ENCODE measurements around the gene KIF5A. TPM values are rescaled to one million over a fixed set of nuclear protein-coding genes. Genes with fewer than 3 reads are reported as not detected.
"Not testable (repeated sequence)": the region's sequence is repeated elsewhere in the genome, so short reads cannot be mapped to it uniquely, and the experiment has no call there.

Gene KIF5A
- total and polyA plus RNA-seq, 5 donors: 0.09 to 0.31 (median 0.20) TPM

GRCh38 chr12:57618431-57618830 lies 68.6 kb downstream of the KIF5A start:
- DNase-seq; H3K27me3 ChIP-seq (ENCODE audit: control insufficient read depth, insufficient read depth); H3K4me1 ChIP-seq (ENCODE audit: control insufficient read depth, insufficient read depth, low read length); H3K9me3 ChIP-seq (ENCODE audit: control insufficient read depth, low read length); ATAC-seq; H3K4me3 ChIP-seq (ENCODE audit: low read length); intact Hi-C loops (cut with DNase I); H3K27ac ChIP-seq (ENCODE audit: low read length): not testable (repeated sequence)
- 89% methylated on average over 6 of the region's 6 CpGs for WGBS

GRCh38 chr12:57618966-57619433 lies 69.2 kb downstream of the KIF5A start:
- Histone ChIP-seq H3K4me1 (ENCODE audit: control insufficient read depth, insufficient read depth, low read length) (no peaks in the 10 kb centered on the region), H3K9me3 (ENCODE audit: control insufficient read depth, low read length) (no peaks in the 10 kb centered on the region), H3K27me3 (ENCODE audit: control insufficient read depth, insufficient read depth) (no peaks in the 10 kb centered on the region), H3K27ac (ENCODE audit: low read length) (peak overlapping the region; percentile 37), H3K4me3 (ENCODE audit: low read length) (no peak overlapping the region)
- intact Hi-C loops (cut with DNase I): no loop called here
- no peak for DNase-seq
- ATAC-seq: no peak
- WGBS: 59% methylated on average over 16 of the region's 16 CpGs

- Histone ChIP-seq H3K4me1 (ENCODE audit: control insufficient read depth, insufficient read depth, low read length) (no peaks in the 10 kb centered on the region), H3K27me3 (ENCODE audit: control insufficient read depth, insufficient read depth) (no peaks in the 10 kb centered on the region), H3K9me3 (ENCODE audit: control insufficient read depth, low read length) (no peaks in the 10 kb centered on the region), H3K27ac (ENCODE audit: low read length) (no peak overlapping the region), H3K4me3 (ENCODE audit: low read length) (peak overlapping the region; percentile 12)
- 41% methylated on average over 46 of the region's 46 CpGs for whole genome bisulfite sequencing
- DNase-seq: peak in 2 of 3 donors; percentile 68 to 75
- peak in 1 of 2 donors; percentile 47 for ATAC-seq
- intact Hi-C loops (cut with DNase I): loop anchor here in 3 of 4 donors (2.0 to 10.0 kb wide), 3 partner anchors 35 to 155 kb away; no protein-coding TSS in a partner anchor
Observed at GRCh38 chr12:57619434-57620244, 69.8 kb downstream of the KIF5A start.

DNA sequence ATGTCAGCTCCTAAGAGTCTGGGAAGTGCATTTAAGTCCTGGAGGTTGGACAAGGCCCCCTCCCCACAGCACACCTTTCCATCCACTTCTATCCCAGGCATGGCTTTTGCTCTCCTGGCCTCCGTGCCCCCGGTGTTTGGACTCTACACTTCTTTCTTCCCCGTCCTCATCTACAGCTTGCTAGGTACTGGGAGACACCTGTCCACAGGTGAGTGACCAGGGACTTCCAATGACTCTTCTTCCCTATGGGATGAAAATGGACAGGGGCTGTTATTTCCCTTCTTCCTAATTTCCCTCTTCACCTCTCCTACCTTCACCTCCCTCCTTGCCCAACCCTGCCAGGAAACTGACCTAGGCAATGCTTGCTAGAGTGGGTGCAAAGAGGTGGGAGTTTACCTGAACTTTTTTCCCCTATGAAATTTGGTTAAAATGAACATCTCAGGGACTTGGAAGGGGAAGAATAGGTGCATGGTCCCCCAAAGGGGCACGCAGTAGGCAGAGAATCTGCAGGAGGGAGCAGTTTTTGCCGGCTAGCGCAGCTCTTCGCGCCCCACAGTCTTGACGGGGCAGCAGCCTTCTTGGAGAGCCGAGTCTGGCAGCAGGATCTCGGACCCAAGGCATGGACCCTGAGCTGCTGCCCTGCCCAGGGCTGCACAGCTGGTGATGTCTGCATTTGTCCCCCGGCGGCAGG lies 70.5 kb downstream of the KIF5A start:
- Histone ChIP-seq H3K4me1 (ENCODE audit: control insufficient read depth, insufficient read depth, low read length) (no peaks in the 10 kb centered on the region), H3K27me3 (ENCODE audit: control insufficient read depth, insufficient read depth) (no peaks in the 10 kb centered on the region), H3K4me3 (ENCODE audit: low read length) (peak overlapping the region; percentile 12), H3K9me3 (ENCODE audit: control insufficient read depth, low read length) (no peaks in the 10 kb centered on the region), H3K27ac (ENCODE audit: low read length) (no peak overlapping the region)
- no peak for ATAC-seq
- intact Hi-C loops (cut with DNase I): loop anchor here in 3 of 4 donors (2.0 to 10.0 kb wide), 3 partner anchors 36 to 156 kb away; no protein-coding TSS in a partner anchor
- no peak for DNase-seq
- WGBS: 43% methylated on average over 13 of the region's 13 CpGs

- peak in 2 of 3 donors; percentile 62 to 69 for DNase-seq
- WGBS: 4% methylated on average over 42 of the region's 42 CpGs
- Histone ChIP-seq H3K27me3 (ENCODE audit: control insufficient read depth, insufficient read depth) (no peaks in the 10 kb centered on the region), H3K9me3 (ENCODE audit: control insufficient read depth, low read length) (no peaks in the 10 kb centered on the region), H3K4me1 (ENCODE audit: control insufficient read depth, insufficient read depth, low read length) (no peaks in the 10 kb centered on the region), H3K27ac (ENCODE audit: low read length) (no peak overlapping the region), H3K4me3 (ENCODE audit: low read length) (peak overlapping the region; percentile 12)
- intact Hi-C loops (cut with DNase I): loop anchor here in 3 of 4 donors (2.0 to 10.0 kb wide), 3 partner anchors 36 to 156 kb away; no protein-coding TSS in a partner anchor
- ATAC-seq: peak in 1 of 2 donors; percentile 10
Observed at GRCh38 chr12:57620936-57621496, 71.2 kb downstream of the KIF5A start.

GRCh38 chr12:57621497-57622292 lies 71.9 kb downstream of the KIF5A start:
- intact Hi-C loops (cut with DNase I): loop anchor here (1.0 to 10.0 kb wide), 4 partner anchors 37 to 157 kb away; no protein-coding TSS in a partner anchor
- WGBS: 1% methylated on average over 49 of the region's 49 CpGs
- H3K9me3 ChIP-seq (ENCODE audit: control insufficient read depth, low read length): no peaks in the 10 kb centered on the region
- H3K4me3 ChIP-seq (ENCODE audit: low read length): peak overlapping the region; percentile 8
- no peak overlapping the region for H3K27ac ChIP-seq (ENCODE audit: low read length)
- peak; percentile 74 to 78 for ATAC-seq
- no peaks in the 10 kb centered on the region for H3K27me3 ChIP-seq (ENCODE audit: control insufficient read depth, insufficient read depth)
- H3K4me1 ChIP-seq (ENCODE audit: control insufficient read depth, insufficient read depth, low read length): no peaks in the 10 kb centered on the region
- peak; percentile 57 to 88 (median 88) for DNase-seq

DNA sequence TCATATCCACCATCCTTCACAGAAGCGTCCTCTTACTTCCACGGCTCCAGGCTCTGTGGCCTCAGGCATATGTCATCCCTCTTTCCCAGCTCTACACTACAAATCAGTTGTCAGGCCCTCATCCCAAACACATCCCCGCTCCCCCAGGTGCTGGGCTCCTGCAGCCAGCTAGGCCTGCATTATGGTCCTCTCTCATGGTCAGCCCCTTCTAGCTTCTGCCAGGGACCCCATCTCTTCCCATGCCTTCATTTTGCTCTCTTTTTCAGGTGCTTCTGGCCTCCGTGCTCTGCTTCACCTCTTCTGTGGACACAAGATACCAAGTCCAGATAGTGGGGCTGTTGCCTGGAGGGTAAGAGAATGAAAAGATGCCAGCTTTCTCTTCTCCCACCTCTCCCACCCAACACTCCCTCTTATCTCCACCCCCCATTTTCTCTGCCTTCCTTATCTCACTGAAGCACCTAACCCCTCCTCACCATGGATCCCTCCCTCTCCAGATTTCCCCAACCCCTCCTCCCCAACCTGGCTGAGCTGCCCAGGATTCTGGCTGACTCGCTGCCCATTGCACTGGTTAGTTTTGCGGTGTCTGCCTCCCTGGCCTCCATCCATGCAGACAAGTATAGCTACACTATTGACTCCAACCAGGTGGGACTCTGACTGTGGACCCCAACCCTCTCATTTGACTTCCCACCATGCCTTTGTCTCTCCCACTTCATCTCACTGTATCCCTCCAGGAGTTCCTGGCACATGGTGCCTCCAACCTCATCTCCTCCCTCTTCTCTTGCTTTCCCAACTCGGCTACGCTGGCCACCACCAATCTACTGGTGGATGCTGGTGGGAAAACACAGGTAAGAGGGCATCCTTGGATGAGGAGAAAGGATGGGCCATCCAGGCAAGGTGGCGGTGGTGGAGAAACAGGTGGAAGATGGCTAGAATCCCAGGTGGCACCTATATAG lies 72.7 kb downstream of the KIF5A start:
- ATAC-seq (no peak), DNase-seq (no peak)
- Histone ChIP-seq H3K27me3 (ENCODE audit: control insufficient read depth, insufficient read depth) (no peaks in the 10 kb centered on the region), H3K9me3 (ENCODE audit: control insufficient read depth, low read length) (no peaks in the 10 kb centered on the region), H3K4me3 (ENCODE audit: low read length) (no peak overlapping the region), H3K27ac (ENCODE audit: low read length) (no peak overlapping the region), H3K4me1 (ENCODE audit: control insufficient read depth, insufficient read depth, low read length) (no peaks in the 10 kb centered on the region)
- intact Hi-C loops (cut with DNase I): loop anchor here (1.0 to 10.0 kb wide), 3 partner anchors 39 to 158 kb away; no protein-coding TSS in a partner anchor
- 89% methylated on average over 9 of the region's 9 CpGs for WGBS

DNA sequence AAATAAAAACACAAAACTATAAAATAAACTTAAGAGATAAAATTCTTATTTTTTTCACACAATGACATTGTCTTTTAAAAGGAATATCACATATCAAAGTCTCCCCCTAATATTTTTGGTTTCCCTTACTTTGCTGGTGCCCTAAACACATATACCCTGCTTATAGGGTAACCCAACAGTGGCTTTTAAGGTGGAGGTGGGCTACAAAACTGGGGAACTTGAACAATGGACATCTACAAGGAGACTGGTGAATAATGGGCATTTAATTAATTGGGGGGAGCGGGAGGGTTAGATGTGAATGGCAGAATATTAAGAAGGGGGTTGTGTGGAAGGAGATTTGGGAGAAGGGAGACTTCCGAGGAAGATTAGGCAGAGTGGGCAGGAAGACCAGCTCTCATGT lies 73.5 kb downstream of the KIF5A start:
- H3K9me3 ChIP-seq (ENCODE audit: control insufficient read depth, low read length): no peaks in the 10 kb centered on the region
- no peak for ATAC-seq
- no peaks in the 10 kb centered on the region for H3K4me1 ChIP-seq (ENCODE audit: control insufficient read depth, insufficient read depth, low read length)
- no peaks in the 10 kb centered on the region for H3K27me3 ChIP-seq (ENCODE audit: control insufficient read depth, insufficient read depth)
- no peak overlapping the region for H3K4me3 ChIP-seq (ENCODE audit: low read length)
- no peak for DNase-seq
- H3K27ac ChIP-seq (ENCODE audit: low read length): no peak overlapping the region
- WGBS: 89% methylated on average over 2 of the region's 2 CpGs
- intact Hi-C loops (cut with DNase I): loop anchor here in 3 of 4 donors (5.0 to 10.0 kb wide), 2 partner anchors 41 to 159 kb away; no protein-coding TSS in a partner anchor

DNA sequence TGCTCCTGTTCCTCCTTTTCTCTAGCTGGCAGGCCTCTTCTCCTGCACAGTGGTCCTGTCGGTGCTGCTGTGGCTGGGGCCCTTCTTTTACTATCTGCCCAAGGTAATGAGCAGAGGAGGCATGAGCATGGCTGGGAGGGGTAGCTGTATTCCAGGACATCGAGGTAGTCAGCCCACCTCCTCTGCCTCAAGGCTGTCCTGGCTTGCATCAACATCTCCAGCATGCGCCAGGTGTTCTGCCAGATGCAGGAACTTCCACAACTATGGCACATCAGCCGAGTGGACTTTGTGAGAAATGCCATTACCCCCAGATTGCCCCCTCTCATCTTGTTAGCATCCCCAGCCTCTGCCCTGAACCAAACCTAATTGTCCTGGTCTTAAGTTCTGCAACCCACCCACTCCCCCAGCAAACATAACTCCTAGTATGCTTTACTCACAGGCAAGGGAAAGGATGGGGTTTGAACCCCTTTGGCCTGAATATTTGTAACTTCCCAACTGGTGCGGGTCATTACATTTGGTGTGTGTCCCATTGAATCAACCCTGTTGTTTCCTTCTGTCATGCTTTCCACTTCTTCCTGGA lies 74.1 kb downstream of the KIF5A start:
- Histone ChIP-seq H3K9me3 (ENCODE audit: control insufficient read depth, low read length) (no peaks in the 10 kb centered on the region), H3K27me3 (ENCODE audit: control insufficient read depth, insufficient read depth) (no peaks in the 10 kb centered on the region), H3K4me3 (ENCODE audit: low read length) (no peak overlapping the region), H3K27ac (ENCODE audit: low read length) (no peak overlapping the region), H3K4me1 (ENCODE audit: control insufficient read depth, insufficient read depth, low read length) (no peaks in the 10 kb centered on the region)
- no peak for DNase-seq
- intact Hi-C loops (cut with DNase I): loop anchor here in 3 of 4 donors (5.0 to 10.0 kb wide), 2 partner anchors 42 to 159 kb away; no protein-coding TSS in a partner anchor
- ATAC-seq: no peak
- 75% methylated on average over 5 of the region's 5 CpGs for WGBS
